Measurements from ENCODE around the gene CDKN1C. TPM values are rescaled to one million over a fixed set of nuclear protein-coding genes. Genes with fewer than 3 reads are reported as not detected.

CDKN1C gene
- total RNA-seq, 1 experiment from 2014 or later: not detected

GRCh38 chr11:2930704-2931419, 45.3 kb upstream of the CDKN1C start:
- H3K27ac ChIP-seq (ENCODE audit: low read length): no peak overlapping the region

GRCh38 chr11:2929950-2930703, 44.6 kb upstream of the CDKN1C start:
- Histone ChIP-seq H3K36me3 (ENCODE audit: insufficient read depth, low read length) (no peaks in the 10 kb centered on the region), H3K79me2 (ENCODE audit: low read length) (no peaks in the 10 kb centered on the region), H3K9me3 (ENCODE audit: low read length) (no peaks in the 10 kb centered on the region), H3K27ac (ENCODE audit: low read length) (no peak overlapping the region), H2AFZ (ENCODE audit: low read length) (no peak overlapping the region), H3K4me2 (ENCODE audit: low read depth, low read length, poor library complexity, severe bottlenecking) (no peak overlapping the region), H3K4me3 (ENCODE audit: low read length) (no peak overlapping the region), H3K9ac (ENCODE audit: low read length) (no peak overlapping the region), H3K4me1 (ENCODE audit: low read length) (no peaks in the 10 kb centered on the region), H4K20me1 (ENCODE audit: insufficient read depth, low read depth, low read length) (0 out of 2 replicates have a peak, but pooled peaks cover 6% of the 10 kb centered on the region), H3K9me2 (replicated peaks; ENCODE audit: insufficient read depth, low read length) (no peaks in the 10 kb centered on the region), H3K27me3 (ENCODE audit: low read length) (no peaks in the 10 kb centered on the region)
- peak; percentile 58 for DNase-seq

More at GRCh38 chr11:2930704-2931419, 45.3 kb upstream of the CDKN1C start:
- Histone ChIP-seq H2AFZ (ENCODE audit: low read length) (no peak overlapping the region), H3K9me3 (ENCODE audit: low read length) (no peaks in the 10 kb centered on the region), H3K36me3 (ENCODE audit: insufficient read depth, low read length) (no peaks in the 10 kb centered on the region), H4K20me1 (ENCODE audit: insufficient read depth, low read depth, low read length) (0 out of 2 replicates have a peak, but pooled peaks cover 6% of the 10 kb centered on the region), H3K9me2 (replicated peaks; ENCODE audit: insufficient read depth, low read length) (no peaks in the 10 kb centered on the region), H3K4me1 (ENCODE audit: low read length) (no peaks in the 10 kb centered on the region), H3K4me3 (ENCODE audit: low read length) (no peak overlapping the region), H3K4me2 (ENCODE audit: low read depth, low read length, poor library complexity, severe bottlenecking) (no peak overlapping the region), H3K9ac (ENCODE audit: low read length) (no peak overlapping the region), H3K79me2 (ENCODE audit: low read length) (no peaks in the 10 kb centered on the region), H3K27me3 (ENCODE audit: low read length) (no peaks in the 10 kb centered on the region)
- peak; percentile 79 for DNase-seq

- no peaks in the 10 kb centered on the region for H3K79me2 ChIP-seq (ENCODE audit: low read length)
- no peak overlapping the region for H3K4me3 ChIP-seq (ENCODE audit: low read length)
- H3K27ac ChIP-seq (ENCODE audit: low read length): no peak overlapping the region
- 0 out of 2 replicates have a peak, but pooled peaks cover 6% of the 10 kb centered on the region for H4K20me1 ChIP-seq (ENCODE audit: insufficient read depth, low read depth, low read length)
- no peaks in the 10 kb centered on the region for H3K27me3 ChIP-seq (ENCODE audit: low read length)
- no peak overlapping the region for H3K9ac ChIP-seq (ENCODE audit: low read length)
- no peak overlapping the region for H2AFZ ChIP-seq (ENCODE audit: low read length)
- H3K9me2 ChIP-seq (replicated peaks; ENCODE audit: insufficient read depth, low read length): no peaks in the 10 kb centered on the region
- no peak for DNase-seq
- H3K4me2 ChIP-seq (ENCODE audit: low read depth, low read length, poor library complexity, severe bottlenecking): no peak overlapping the region
- H3K9me3 ChIP-seq (ENCODE audit: low read length): no peaks in the 10 kb centered on the region
- no peaks in the 10 kb centered on the region for H3K36me3 ChIP-seq (ENCODE audit: insufficient read depth, low read length)
- H3K4me1 ChIP-seq (ENCODE audit: low read length): no peaks in the 10 kb centered on the region
These were observed 44.0 kb upstream of the CDKN1C start for GRCh38 chr11:2929531-2929949.

- no peak within 1 kb of the TSS for H3K4me3 ChIP-seq (ENCODE audit: low read length)
- no peak within 1 kb of the TSS for H3K27ac ChIP-seq (ENCODE audit: low read length)
- no peaks in the 10 kb centered on the region for H3K9me2 ChIP-seq (replicated peaks; ENCODE audit: insufficient read depth, low read length)
- no peak within 1 kb of the TSS for H2AFZ ChIP-seq (ENCODE audit: low read length)
- no peak for DNase-seq
- no peaks in the 10 kb centered on the region for H3K4me1 ChIP-seq (ENCODE audit: low read length)
- H3K9ac ChIP-seq (ENCODE audit: low read length): no peak within 1 kb of the TSS
- H3K36me3 ChIP-seq (ENCODE audit: insufficient read depth, low read length): no peaks in the 10 kb centered on the region
- H3K9me3 ChIP-seq (ENCODE audit: low read length): no peaks in the 10 kb centered on the region
- H4K20me1 ChIP-seq (ENCODE audit: insufficient read depth, low read depth, low read length): 0 out of 2 replicates have a peak, but pooled peaks cover 6% of the 10 kb centered on the region
- H3K27me3 ChIP-seq (ENCODE audit: low read length): no peaks in the 10 kb centered on the region
- H3K4me2 ChIP-seq (ENCODE audit: low read depth, low read length, poor library complexity, severe bottlenecking): no peak within 1 kb of the TSS
- H3K79me2 ChIP-seq (ENCODE audit: low read length): no peaks in the 10 kb centered on the region
These were observed 43.3 kb upstream of the CDKN1C start, which contains the start of gene PHLDA2 for GRCh38 chr11:2928605-2929530. Gene PHLDA2, minus strand, starts transcription at chr11:2929420. Its CDS starts 56 bp downstream, at chr11:2929364.

- no peaks in the 10 kb centered on the region for H3K9me2 ChIP-seq (replicated peaks; ENCODE audit: insufficient read depth, low read length)
- H2AFZ ChIP-seq (ENCODE audit: low read length): no peak overlapping the region
- H3K4me3 ChIP-seq (ENCODE audit: low read length): no peak overlapping the region
- H3K9me3 ChIP-seq (ENCODE audit: low read length): no peaks in the 10 kb centered on the region
- H3K4me2 ChIP-seq (ENCODE audit: low read depth, low read length, poor library complexity, severe bottlenecking): no peak overlapping the region
- no peak for DNase-seq
- H3K27ac ChIP-seq (ENCODE audit: low read length): no peak overlapping the region
- H3K79me2 ChIP-seq (ENCODE audit: low read length): no peaks in the 10 kb centered on the region
- 0 out of 2 replicates have a peak, but pooled peaks cover 6% of the 10 kb centered on the region for H4K20me1 ChIP-seq (ENCODE audit: insufficient read depth, low read depth, low read length)
- H3K36me3 ChIP-seq (ENCODE audit: insufficient read depth, low read length): no peaks in the 10 kb centered on the region
- H3K4me1 ChIP-seq (ENCODE audit: low read length): no peaks in the 10 kb centered on the region
- no peak overlapping the region for H3K9ac ChIP-seq (ENCODE audit: low read length)
- H3K27me3 ChIP-seq (ENCODE audit: low read length): no peaks in the 10 kb centered on the region
These were observed 42.5 kb upstream of the CDKN1C start for GRCh38 chr11:2927851-2928604.

GRCh38 chr11:2927121-2927800, 41.7 kb upstream of the CDKN1C start:
- H3K9me3 ChIP-seq (ENCODE audit: low read length): no peaks in the 10 kb centered on the region
- H4K20me1 ChIP-seq (ENCODE audit: insufficient read depth, low read depth, low read length): 0 out of 2 replicates have a peak, but pooled peaks cover 6% of the 10 kb centered on the region
- H3K79me2 ChIP-seq (ENCODE audit: low read length): no peaks in the 10 kb centered on the region
- H3K9me2 ChIP-seq (replicated peaks; ENCODE audit: insufficient read depth, low read length): no peaks in the 10 kb centered on the region
- no peaks in the 10 kb centered on the region for H3K27me3 ChIP-seq (ENCODE audit: low read length)
- no peak overlapping the region for H3K27ac ChIP-seq (ENCODE audit: low read length)
- no peak overlapping the region for H2AFZ ChIP-seq (ENCODE audit: low read length)
- no peaks in the 10 kb centered on the region for H3K36me3 ChIP-seq (ENCODE audit: insufficient read depth, low read length)
- no peak for DNase-seq
- H3K4me3 ChIP-seq (ENCODE audit: low read length): no peak overlapping the region
- no peak overlapping the region for H3K4me2 ChIP-seq (ENCODE audit: low read depth, low read length, poor library complexity, severe bottlenecking)
- H3K9ac ChIP-seq (ENCODE audit: low read length): no peak overlapping the region
- H3K4me1 ChIP-seq (ENCODE audit: low read length): no peaks in the 10 kb centered on the region

- no peak overlapping the region for H2AFZ ChIP-seq (ENCODE audit: low read length)
- no peak overlapping the region for H3K4me2 ChIP-seq (ENCODE audit: low read depth, low read length, poor library complexity, severe bottlenecking)
- H3K27ac ChIP-seq (ENCODE audit: low read length): no peak overlapping the region
- DNase-seq: no peak
- H3K9me3 ChIP-seq (ENCODE audit: low read length): no peaks in the 10 kb centered on the region
- H3K4me1 ChIP-seq (ENCODE audit: low read length): no peaks in the 10 kb centered on the region
- 0 out of 2 replicates have a peak, but pooled peaks cover 6% of the 10 kb centered on the region for H4K20me1 ChIP-seq (ENCODE audit: insufficient read depth, low read depth, low read length)
- no peak overlapping the region for H3K4me3 ChIP-seq (ENCODE audit: low read length)
- H3K36me3 ChIP-seq (ENCODE audit: insufficient read depth, low read length): no peaks in the 10 kb centered on the region
- H3K9ac ChIP-seq (ENCODE audit: low read length): no peak overlapping the region
- no peaks in the 10 kb centered on the region for H3K79me2 ChIP-seq (ENCODE audit: low read length)
- no peaks in the 10 kb centered on the region for H3K27me3 ChIP-seq (ENCODE audit: low read length)
- no peaks in the 10 kb centered on the region for H3K9me2 ChIP-seq (replicated peaks; ENCODE audit: insufficient read depth, low read length)
These were observed 41.1 kb upstream of the CDKN1C start for GRCh38 chr11:2926611-2927051.

Measured in Karpas-422 (cell line).